ENCODE results near the gene PTPRM. TPM values are rescaled to one million over a fixed set of nuclear protein-coding genes. Genes with fewer than 3 reads are reported as not detected.

The PTPRM gene
- total RNA-seq, 4 donors from 2014 or later = 62.7 to 94.0 (median 76.0) TPM

DNA sequence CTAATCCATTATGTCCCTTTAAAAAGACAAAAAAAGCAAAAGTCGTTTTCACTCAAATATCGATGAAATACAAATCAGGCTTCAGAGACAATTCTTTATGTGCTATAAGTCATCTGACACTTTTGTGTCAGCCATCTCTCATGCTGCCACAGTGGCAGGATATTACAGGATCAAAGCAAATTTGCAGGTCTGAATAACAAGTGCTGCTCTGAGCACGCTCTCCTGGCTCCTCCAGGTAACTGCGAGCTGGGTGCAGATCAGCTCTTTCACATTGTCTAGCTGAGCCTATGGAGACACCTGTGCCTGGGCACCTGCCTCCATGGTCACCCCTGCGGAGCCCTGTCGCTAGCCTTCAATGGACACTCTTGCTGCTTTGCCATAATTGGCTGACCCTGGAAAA lies 792.0 kb downstream of the PTPRM start:
- H3K4me3 ChIP-seq = no peak overlapping the region
- H3K27me3 ChIP-seq = no peaks in the 10 kb centered on the region
- peaks cover 0 to 5% (median 0%) of the 10 kb centered on the region in 4 donors for H3K36me3 ChIP-seq
- intact Hi-C loops (cut with DNase I) = no loop called here
- TF ChIP-seq, protein P1, sequence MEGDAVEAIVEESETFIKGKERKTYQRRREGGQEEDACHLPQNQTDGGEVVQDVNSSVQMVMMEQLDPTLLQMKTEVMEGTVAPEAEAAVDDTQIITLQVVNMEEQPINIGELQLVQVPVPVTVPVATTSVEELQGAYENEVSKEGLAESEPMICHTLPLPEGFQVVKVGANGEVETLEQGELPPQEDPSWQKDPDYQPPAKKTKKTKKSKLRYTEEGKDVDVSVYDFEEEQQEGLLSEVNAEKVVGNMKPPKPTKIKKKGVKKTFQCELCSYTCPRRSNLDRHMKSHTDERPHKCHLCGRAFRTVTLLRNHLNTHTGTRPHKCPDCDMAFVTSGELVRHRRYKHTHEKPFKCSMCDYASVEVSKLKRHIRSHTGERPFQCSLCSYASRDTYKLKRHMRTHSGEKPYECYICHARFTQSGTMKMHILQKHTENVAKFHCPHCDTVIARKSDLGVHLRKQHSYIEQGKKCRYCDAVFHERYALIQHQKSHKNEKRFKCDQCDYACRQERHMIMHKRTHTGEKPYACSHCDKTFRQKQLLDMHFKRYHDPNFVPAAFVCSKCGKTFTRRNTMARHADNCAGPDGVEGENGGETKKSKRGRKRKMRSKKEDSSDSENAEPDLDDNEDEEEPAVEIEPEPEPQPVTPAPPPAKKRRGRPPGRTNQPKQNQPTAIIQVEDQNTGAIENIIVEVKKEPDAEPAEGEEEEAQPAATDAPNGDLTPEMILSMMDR (IDR thresholded peaks at IDR 0.05) = no peak
- TF ChIP-seq POLR2AphosphoS5 (IDR thresholded peaks at IDR 0.05) (no peak), EP300 (IDR thresholded peaks at IDR 0.05) (no peak), POLR2A (IDR thresholded peaks at IDR 0.05; ENCODE audit: low read depth) (no peak)
- no peak overlapping the region for H3K27ac ChIP-seq (replicated peaks in 1 of 4)
- no peak for DNase-seq (ENCODE audit: extremely low spot score)
- H3K4me1 ChIP-seq = peaks cover 0 to 2% (median 0%) of the 10 kb centered on the region in 4 donors
- 94% methylated on average over 6 of the region's 6 CpGs for WGBS
- H3K9me3 ChIP-seq = no peaks in the 10 kb centered on the region

DNA sequence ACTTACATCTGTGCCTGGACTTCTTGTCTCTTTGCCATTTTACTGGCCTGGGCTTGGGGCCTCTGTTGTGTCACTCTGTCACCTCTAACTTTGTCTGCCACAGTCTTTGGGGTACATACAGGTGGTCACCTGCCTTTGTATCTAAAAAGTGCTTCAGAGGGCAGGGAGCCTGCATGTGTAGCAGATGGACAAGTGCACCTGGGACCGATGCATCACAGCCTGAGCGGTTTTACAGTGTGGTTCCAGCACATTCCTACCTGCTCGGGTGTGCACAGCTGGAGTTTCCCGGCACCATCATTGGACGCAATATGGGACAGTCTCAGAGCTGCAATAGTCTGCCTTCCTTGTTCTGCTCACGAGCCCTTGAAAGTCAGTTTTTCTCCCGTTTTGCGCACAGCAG lies 792.4 kb downstream of the PTPRM start:
- peaks cover 0 to 5% (median 0%) of the 10 kb centered on the region in 4 donors for H3K36me3 ChIP-seq
- intact Hi-C loops (cut with DNase I) = no loop called here
- H3K9me3 ChIP-seq = no peaks in the 10 kb centered on the region
- no peak for DNase-seq (ENCODE audit: extremely low spot score)
- TF ChIP-seq, protein P1 (IDR thresholded peaks at IDR 0.05) = no peak
- TF ChIP-seq POLR2AphosphoS5 (IDR thresholded peaks at IDR 0.05) (no peak), POLR2A (IDR thresholded peaks at IDR 0.05; ENCODE audit: low read depth) (no peak), EP300 (IDR thresholded peaks at IDR 0.05) (no peak)
- peaks cover 0 to 3% (median 0%) of the 10 kb centered on the region in 4 donors for H3K4me1 ChIP-seq
- no peak overlapping the region for H3K27ac ChIP-seq (replicated peaks in 1 of 4)
- no peaks in the 10 kb centered on the region for H3K27me3 ChIP-seq
- WGBS = over 99% methylated on average over 8 of the region's 8 CpGs
- H3K4me3 ChIP-seq = no peak overlapping the region

DNA sequence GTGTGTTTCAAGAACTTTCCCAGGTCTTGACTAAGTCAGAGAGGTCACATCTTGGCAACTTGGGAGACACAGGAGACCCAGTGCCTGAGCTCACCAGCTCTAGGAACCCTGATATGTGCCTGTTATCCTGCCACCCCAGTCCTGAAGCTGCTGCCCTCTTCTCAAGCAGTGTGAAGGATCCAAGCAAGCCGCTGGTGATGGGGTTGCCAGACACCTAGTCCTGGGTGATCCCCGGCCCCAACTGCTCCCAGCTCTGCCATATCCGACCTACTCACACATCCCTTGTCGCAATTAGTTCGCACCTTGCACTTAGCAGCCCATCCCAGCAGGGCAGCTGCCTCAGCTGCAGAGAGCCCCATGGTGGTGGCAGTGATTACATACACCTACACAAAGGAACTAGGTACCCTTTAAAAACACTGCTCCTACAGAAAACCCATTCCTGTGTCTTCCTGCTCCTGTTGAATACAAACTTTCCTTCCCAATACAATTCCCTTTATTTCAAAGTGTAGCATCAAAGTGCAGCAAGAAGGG lies 794.9 kb downstream of the PTPRM start:
- WGBS = 90% methylated on average over 5 of the region's 5 CpGs
- Histone ChIP-seq H3K4me1 (peaks cover 3 to 16% (median 5%) of the 10 kb centered on the region in 4 donors), H3K36me3 (peaks cover 0 to 5% (median 0%) of the 10 kb centered on the region in 4 donors), H3K27ac (replicated peaks in 1 of 4) (no peak overlapping the region), H3K27me3 (no peaks in the 10 kb centered on the region), H3K4me3 (no peak overlapping the region), H3K9me3 (no peaks in the 10 kb centered on the region)
- intact Hi-C loops (cut with DNase I) = no loop called here
- no peak for DNase-seq (ENCODE audit: extremely low spot score)
- no peak for TF ChIP-seq EP300 (IDR thresholded peaks at IDR 0.05)
- TF ChIP-seq, protein P1 (IDR thresholded peaks at IDR 0.05) = no peak
- TF ChIP-seq POLR2A (IDR thresholded peaks at IDR 0.05; ENCODE audit: low read depth) = no peak
- TF ChIP-seq POLR2AphosphoS5 (IDR thresholded peaks at IDR 0.05) = no peak

DNA sequence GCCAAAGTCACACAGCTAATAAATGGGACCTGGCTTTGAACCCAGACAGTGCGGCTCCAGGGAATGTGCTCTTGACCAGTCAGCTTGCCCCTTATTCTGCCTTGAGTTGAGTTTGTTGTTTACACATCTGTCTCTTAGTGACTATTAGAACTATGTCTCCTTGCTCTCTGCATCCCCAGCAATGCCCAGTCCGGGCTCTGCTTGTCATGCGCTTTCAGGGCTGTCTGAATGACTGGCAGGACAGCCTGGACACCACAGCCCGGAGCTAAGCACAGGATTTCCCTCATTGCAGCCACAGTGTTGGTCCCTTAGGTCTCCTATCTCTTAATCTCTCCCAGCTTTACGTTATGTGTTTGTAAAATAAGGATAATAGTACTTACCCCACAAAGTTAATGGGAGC lies 795.7 kb downstream of the PTPRM start:
- DNase-seq (ENCODE audit: extremely low spot score) = no peak
- Histone ChIP-seq H3K27ac (replicated peaks in 1 of 4) (no peak overlapping the region), H3K27me3 (no peaks in the 10 kb centered on the region), H3K4me1 (peaks cover 11 to 21% (median 12%) of the 10 kb centered on the region in 4 donors), H3K9me3 (no peaks in the 10 kb centered on the region), H3K36me3 (peaks cover 0 to 5% (median 0%) of the 10 kb centered on the region in 4 donors), H3K4me3 (no peak overlapping the region)
- 90% methylated on average over 5 of the region's 5 CpGs for WGBS
- intact Hi-C loops (cut with DNase I) = no loop called here
- TF ChIP-seq EP300 (IDR thresholded peaks at IDR 0.05) (no peak), POLR2A (IDR thresholded peaks at IDR 0.05; ENCODE audit: low read depth) (no peak), POLR2AphosphoS5 (IDR thresholded peaks at IDR 0.05) (no peak)
- TF ChIP-seq, protein P1 (IDR thresholded peaks at IDR 0.05) = no peak

DNA sequence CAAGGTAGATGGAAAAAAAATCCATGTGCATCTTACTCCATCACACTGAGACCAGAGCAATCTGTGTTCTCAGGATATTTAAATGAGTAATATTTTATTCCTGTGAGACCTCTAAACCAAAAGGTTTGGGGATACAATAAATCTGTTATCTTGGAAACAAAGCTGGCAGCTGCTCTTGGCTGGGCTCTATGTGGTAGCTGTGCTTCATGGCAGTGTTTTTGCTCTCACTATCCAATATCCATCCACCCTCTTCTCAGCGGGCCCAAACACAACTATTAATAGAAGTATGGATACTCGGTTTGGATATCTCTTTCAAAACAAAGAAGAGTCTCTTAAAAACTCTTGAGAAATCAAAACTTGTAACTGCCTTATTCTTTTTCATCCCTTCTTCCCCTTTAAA lies 797.3 kb downstream of the PTPRM start:
- 48% methylated on average over 2 of the region's 2 CpGs for WGBS

More for the DNA sequence above, 797.3 kb downstream of the PTPRM start:
- H3K4me1 ChIP-seq = peaks cover 11 to 21% (median 12%) of the 10 kb centered on the region in 4 donors
- TF ChIP-seq POLR2AphosphoS5 (IDR thresholded peaks at IDR 0.05) (no peak), EP300 (IDR thresholded peaks at IDR 0.05) (no peak), POLR2A (IDR thresholded peaks at IDR 0.05; ENCODE audit: low read depth) (no peak)
- TF ChIP-seq, protein P1 (IDR thresholded peaks at IDR 0.05) = no peak
- no peaks in the 10 kb centered on the region for H3K27me3 ChIP-seq
- peaks cover 0 to 5% (median 0%) of the 10 kb centered on the region in 4 donors for H3K36me3 ChIP-seq
- H3K4me3 ChIP-seq = no peak overlapping the region
- H3K27ac ChIP-seq (replicated peaks in 1 of 4) = no peak overlapping the region
- intact Hi-C loops (cut with DNase I) = no loop called here
- DNase-seq (ENCODE audit: extremely low spot score) = no peak
- H3K9me3 ChIP-seq = no peaks in the 10 kb centered on the region

Measured in esophagus muscularis mucosa (tissue), 4 donors.